Endometrial microvascular endothelial cells (primary cell): ENCODE data around the gene RBM38. TPM values are rescaled to one million over a fixed set of nuclear protein-coding genes. Genes with fewer than 3 reads are reported as not detected.
"Not testable (repeated sequence)": the region's sequence is repeated elsewhere in the genome, so short reads cannot be mapped to it uniquely, and the experiment has no call there.

Source experiments
- in situ Hi-C: cut with HindIII; loops from 2 replicates; pipeline ENCODE4 v1.10.0; 2017; ENCODE audit warnings: low sequenced_read_pairs, low pct_unique_long_range_greater_than_20kb; ENCODE audit errors: inconsistent ontology term
- total RNA-seq: library from RNA; depleted of rRNA; stranded (reverse); fragments of >200 nt; gene quantifications from one replicate; pipeline ENCODE4 v1.2.3, GENCODE V29; 2015; ENCODE audit errors: inconsistent ontology term

The RBM38 gene
- total RNA-seq, 1 donor from 2014 or later, result 23.1 TPM

DNA sequence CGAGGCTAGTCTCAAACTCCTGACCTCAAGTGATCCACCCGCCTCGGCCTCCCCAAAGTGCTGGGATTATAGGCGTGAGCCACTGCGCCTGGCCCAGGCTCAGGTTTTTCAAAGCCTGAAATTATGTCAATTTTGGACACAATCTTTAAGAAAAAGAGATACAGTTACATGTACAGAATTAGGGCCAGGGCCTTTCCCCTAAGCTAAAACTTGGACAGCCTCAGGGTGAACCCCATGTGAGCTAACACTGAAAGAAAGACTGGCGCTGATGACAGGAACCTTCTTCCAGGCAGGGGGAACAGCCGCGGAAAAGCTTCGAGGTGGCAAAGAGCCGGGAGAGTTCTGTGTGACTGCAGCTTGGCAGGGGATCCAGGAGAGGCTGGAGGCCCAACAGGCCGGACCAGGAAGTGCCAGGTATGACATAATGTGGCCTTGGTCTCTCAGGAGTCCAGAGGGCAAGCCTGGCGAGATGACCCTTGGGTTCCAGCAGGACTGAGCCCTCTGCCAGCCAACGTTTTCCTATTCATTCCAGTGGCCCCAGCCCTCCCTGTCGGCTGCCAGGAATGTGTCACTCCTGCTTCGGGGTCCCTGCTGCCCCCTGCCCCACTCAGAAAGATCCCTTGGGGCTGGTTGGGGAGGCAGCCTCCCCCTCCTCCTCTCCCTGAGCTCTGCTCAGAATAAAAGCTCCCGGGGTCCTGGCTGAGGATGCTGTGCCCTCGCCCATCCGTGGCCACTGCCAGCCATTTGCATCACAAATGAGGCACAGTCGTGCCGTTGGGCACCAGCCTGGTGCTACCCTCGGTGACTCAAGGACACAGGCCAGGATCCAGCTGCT is 37.3 kb downstream of the RBM38 start:
- in situ Hi-C loops, result no loop called here

DNA sequence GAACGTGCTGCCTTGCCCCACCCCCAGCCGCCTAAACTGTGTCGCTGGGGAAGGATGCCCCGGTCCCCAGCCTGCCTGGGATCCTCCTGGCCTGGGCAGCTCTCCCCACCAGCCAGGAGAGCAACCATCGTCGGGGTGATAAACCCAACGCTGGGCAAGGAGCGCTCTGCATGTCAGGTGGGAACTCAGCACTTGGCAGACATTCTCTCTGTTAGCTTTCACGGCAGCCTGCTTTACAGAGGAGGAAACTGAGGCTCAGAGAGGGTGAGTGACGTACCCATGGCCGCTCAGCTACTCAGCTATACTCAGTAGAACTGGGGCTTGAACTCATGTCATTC is 37.9 kb downstream of the RBM38 start:
- in situ Hi-C loops, result no loop called here

GRCh38 chr20:57429580-57430200 is 38.5 kb downstream of the RBM38 start:
- in situ Hi-C loops, result no loop called here

- in situ Hi-C loops, result not testable (repeated sequence)
Measured at GRCh38 chr20:57430201-57430596, 39.0 kb downstream of the RBM38 start.

GRCh38 chr20:57431539-57431835 is 40.3 kb downstream of the RBM38 start:
- in situ Hi-C loops, result no loop called here

GRCh38 chr20:57432480-57432861 is 41.3 kb downstream of the RBM38 start:
- in situ Hi-C loops, result no loop called here

DNA sequence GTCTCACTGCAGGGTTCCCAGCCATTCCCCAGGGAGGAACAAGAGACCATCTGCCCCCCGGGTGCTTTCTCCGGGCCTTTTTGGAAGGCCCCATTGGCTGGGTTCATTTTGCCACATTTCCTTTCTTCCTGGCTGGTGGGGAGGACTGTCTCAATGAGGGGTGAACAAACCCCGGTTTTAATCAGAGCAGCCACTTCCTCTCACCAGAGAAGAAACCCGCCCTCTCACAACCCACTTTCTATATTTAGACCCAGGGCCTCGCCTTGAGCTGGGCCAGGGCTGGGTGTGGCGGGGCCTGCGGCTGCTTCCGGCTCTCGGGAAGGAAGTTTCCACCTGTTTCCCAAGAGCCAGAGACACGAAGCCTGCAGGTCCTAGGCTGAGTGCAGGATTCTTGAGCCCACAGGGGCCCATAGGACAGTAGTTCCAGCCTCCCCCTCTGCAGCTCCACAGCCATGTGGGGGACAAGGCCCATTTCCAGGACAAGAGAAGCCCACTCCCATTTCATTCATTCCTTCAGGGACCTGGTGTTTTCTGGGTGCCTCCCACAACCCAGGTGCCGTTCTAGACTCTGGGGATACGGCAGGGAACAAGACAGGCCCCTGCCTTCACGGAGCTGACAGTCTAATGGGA is 41.8 kb downstream of the RBM38 start:
- in situ Hi-C loops, result no loop called here

DNA sequence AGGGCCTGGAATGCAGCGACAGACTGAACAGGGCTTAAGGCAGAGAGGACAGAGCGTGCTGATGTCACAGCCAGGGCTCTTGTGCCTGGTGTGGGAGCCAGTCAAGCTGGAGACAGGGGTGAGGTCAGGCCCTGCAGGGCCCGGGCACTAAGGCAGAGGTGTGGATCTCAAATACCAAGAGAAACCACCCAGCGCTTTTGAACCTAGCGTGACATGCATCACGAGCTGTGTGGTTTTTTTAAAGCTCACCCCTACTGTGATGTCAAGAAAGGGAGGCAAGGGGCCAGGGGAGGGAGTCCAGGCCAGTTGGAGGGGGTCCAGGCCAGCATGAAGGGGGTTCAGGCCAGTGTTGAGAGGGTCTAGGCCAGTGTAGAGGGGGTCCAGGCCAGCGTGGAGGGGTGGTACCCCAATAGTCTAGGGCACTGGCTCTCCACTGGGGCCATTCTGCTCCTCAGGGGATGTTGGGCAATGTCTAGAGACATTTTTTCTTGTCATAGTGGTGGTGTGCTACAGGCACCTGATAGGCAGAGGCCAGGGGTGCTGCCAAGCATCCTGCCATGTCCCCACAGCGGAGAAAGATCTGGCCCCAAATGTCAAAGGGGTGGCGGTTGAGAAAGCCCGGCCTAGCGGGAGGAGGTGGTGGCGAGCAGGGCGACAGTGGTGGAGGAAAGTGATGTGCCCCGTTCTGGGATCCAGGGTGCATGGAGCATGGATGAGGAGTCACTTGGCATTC is 42.6 kb downstream of the RBM38 start:
- in situ Hi-C loops, result no loop called here

- in situ Hi-C loops, result no loop called here
Measured at GRCh38 chr20:57434390-57434700, 43.1 kb downstream of the RBM38 start.

- in situ Hi-C loops, result no loop called here
Measured at GRCh38 chr20:57435105-57435497, 43.9 kb downstream of the RBM38 start.

GRCh38 chr20:57435498-57436222 is 44.5 kb downstream of the RBM38 start:
- in situ Hi-C loops, result no loop called here

DNA sequence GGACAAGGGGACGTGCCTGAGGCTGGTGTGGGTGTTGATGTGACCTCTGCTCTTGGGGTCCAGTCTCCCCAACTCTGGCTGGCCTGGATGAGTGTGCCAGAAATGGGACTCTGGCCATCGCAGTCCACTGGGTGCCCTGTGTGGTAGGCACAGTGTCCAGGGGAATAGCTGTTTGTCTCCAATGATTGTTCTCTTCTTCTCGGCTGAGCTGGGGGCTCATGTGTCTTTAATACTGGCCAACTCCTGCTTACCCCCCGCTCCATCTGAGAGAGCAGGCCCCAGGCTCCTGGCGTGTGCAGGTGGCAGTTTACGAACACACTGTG is 45.0 kb downstream of the RBM38 start:
- in situ Hi-C loops, result no loop called here

GRCh38 chr20:57437267-57437666 is 46.1 kb downstream of the RBM38 start:
- in situ Hi-C loops, result no loop called here

- in situ Hi-C loops, result no loop called here
Measured at GRCh38 chr20:57437672-57438330, 46.6 kb downstream of the RBM38 start.

- in situ Hi-C loops, result no loop called here
Measured at GRCh38 chr20:57438552-57438951, 47.4 kb downstream of the RBM38 start.

- in situ Hi-C loops, result no loop called here
Measured at GRCh38 chr20:57439432-57439831, 48.2 kb downstream of the RBM38 start.

DNA sequence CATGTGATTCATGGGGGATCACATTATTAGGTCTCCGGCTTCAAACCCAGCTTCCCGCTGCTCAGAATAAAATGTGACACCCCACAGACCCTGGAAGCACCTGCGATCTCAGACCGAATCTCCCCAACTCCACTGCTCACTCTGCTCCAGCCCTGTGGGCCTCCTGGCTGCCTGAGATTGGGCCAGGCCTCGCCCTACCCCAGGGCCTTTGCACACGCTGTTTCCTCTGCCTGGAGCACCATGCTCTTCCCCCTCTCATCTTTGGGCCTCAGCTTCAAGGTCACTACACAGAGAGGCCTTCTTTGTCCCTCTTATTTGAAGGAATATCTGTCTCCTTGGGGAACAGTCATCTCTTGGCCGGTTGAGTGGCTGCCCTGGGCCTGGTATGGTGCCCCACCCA is 48.8 kb downstream of the RBM38 start:
- in situ Hi-C loops, result no loop called here

DNA sequence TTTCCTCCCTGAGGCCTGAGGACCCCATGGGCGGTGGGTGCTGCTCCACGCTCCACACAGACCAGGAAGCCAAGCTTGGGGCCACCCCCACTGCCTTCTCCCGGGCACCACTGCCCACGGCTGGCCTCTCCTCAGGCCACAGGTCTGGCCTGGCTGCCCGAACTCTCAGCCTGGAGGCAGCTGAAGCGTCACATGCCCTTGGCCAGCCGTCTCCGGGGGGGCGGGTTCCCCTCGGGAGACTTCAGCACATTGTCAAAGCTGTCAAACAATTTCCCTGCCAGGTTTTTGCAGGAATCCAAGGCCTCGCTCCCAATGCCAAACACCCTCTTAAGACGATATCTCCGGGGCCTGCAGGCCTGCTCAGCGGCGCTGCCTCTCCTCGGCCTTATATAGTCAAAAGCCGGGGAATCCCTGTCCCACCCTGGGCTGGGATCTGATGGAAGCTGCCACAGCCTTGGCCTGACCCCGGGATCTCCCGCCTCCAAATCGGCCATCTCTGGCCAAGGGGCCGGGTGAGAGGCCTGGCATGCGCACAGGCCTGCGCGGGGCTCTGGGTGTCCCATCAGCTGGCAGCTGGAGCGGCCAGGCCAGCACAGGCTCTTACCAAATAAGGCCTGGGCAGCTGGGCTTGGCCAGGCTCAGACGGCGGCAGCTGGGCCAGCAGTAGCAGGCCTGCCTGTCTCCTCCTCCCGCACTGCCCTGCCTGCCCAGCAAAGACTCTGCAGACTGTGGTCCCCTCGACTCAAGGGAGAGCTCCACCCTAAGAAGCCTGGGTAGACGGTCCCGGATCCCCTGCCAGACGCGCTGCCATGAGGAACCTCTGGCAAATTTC is 49.7 kb downstream of the RBM38 start:
- in situ Hi-C loops, result no loop called here
